22Rv1 (cell line): ENCODE measurements around the gene DDX56.

Experiments used
- ZFX ChIP-seq: fragments of 450-650 bp; IDR thresholded peaks from 2 replicates; pipeline ENCODE4 v1.6.1; 2017; ENCODE audit warnings: antibody characterized with exemption, borderline replicate concordance
- TF ChIP-seq, protein P1 (sequence below): fragments of 450-650 bp; IDR thresholded peaks from 2 replicates; pipeline ENCODE4 v1.5.1; 2017; ENCODE audit warnings: mild to moderate bottlenecking

DNA sequence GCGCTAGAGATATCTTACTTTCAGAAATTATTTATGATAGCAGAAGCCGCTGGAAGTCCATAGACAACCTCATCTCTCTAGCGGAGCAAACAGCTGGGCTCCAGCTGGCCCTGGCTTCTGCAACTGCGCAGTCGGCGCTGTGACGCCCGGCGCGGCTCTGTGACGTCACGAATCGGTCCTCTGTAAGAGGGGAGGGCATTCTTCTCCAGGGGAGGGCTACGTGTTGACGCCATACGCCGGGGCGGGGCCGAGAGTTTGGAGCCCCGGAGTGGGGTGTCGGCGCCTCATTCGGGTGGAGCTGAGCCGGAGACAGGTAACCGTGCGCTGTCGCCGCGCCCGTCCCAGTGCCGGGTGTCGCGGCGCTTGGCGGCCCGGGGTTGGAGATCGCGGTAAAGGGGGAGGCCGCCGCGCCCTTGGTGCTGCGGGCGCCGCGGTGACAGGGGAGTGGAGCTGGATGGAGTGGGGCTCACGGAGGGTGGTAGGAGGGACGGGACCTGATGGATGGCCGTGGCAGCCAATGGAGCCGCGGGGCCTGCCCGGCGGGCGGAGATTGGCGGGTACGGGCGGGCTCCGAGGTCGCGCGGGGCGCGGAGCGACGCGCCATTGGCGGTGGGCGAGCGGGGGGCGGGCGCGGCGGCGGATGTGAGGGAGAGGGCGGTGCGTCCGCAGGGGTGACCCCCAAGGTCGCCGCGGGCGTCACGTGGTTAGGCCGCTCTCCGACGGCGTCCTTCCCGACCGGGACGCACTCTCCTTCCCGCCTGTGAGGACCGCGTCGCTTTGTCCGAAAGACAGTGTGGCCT lies 32.8 kb upstream of the DDX56 start, which contains the start of gene OGDH:
- TF ChIP-seq, protein P1, sequence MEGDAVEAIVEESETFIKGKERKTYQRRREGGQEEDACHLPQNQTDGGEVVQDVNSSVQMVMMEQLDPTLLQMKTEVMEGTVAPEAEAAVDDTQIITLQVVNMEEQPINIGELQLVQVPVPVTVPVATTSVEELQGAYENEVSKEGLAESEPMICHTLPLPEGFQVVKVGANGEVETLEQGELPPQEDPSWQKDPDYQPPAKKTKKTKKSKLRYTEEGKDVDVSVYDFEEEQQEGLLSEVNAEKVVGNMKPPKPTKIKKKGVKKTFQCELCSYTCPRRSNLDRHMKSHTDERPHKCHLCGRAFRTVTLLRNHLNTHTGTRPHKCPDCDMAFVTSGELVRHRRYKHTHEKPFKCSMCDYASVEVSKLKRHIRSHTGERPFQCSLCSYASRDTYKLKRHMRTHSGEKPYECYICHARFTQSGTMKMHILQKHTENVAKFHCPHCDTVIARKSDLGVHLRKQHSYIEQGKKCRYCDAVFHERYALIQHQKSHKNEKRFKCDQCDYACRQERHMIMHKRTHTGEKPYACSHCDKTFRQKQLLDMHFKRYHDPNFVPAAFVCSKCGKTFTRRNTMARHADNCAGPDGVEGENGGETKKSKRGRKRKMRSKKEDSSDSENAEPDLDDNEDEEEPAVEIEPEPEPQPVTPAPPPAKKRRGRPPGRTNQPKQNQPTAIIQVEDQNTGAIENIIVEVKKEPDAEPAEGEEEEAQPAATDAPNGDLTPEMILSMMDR: no peak
- TF ChIP-seq ZFX: no peak
